Measurements from ENCODE around the gene CFAP221.

Gene CFAP221

GRCh38 chr2:119544075-119544938 lies at the start of gene CFAP221:
TSS of gene CFAP221 (plus strand) at chr2:119544449. CDS start at chr2:119546132, 1,683 bp downstream.
- peak; percentile 75 for DNase-seq

GRCh38 chr2:119495948-119496347 lies 48.3 kb upstream of the CFAP221 start:
- DNase-seq = no peak

- DNase-seq = no peak
These were observed 47.6 kb upstream of the CFAP221 start for GRCh38 chr2:119496682-119497081.

GRCh38 chr2:119508756-119509155 lies 35.5 kb upstream of the CFAP221 start:
- no peak for DNase-seq

GRCh38 chr2:119511989-119512388 lies 32.3 kb upstream of the CFAP221 start:
- no peak for DNase-seq

GRCh38 chr2:119512946-119513345 lies 31.3 kb upstream of the CFAP221 start:
- no peak for DNase-seq

GRCh38 chr2:119513832-119514231 lies 30.4 kb upstream of the CFAP221 start:
- no peak for DNase-seq

GRCh38 chr2:119516121-119516520 lies 28.1 kb upstream of the CFAP221 start:
- DNase-seq = no peak

GRCh38 chr2:119517433-119517832 lies 26.8 kb upstream of the CFAP221 start:
- peak; percentile 39 for DNase-seq

GRCh38 chr2:119518401-119519056 lies 25.7 kb upstream of the CFAP221 start:
- DNase-seq = no peak

GRCh38 chr2:119519057-119519408 lies 25.2 kb upstream of the CFAP221 start:
- DNase-seq = no peak

GRCh38 chr2:119520696-119521432 lies 23.4 kb upstream of the CFAP221 start:
- no peak for DNase-seq

- DNase-seq = no peak
These were observed 22.7 kb upstream of the CFAP221 start for GRCh38 chr2:119521433-119522050.

- DNase-seq = no peak
These were observed 21.6 kb upstream of the CFAP221 start for GRCh38 chr2:119522671-119523070.

GRCh38 chr2:119523383-119523951 lies 20.8 kb upstream of the CFAP221 start:
- no peak for DNase-seq

GRCh38 chr2:119523952-119524694 lies 20.1 kb upstream of the CFAP221 start, which contains the start of gene SCTR:
TSS of gene SCTR (minus strand) at chr2:119524483. CDS start at chr2:119524226, 257 bp downstream.
- no peak for DNase-seq

- DNase-seq = no peak
These were observed 18.6 kb upstream of the CFAP221 start for GRCh38 chr2:119525614-119526013.

- no peak for DNase-seq
These were observed 16.2 kb upstream of the CFAP221 start for GRCh38 chr2:119527999-119528398.

- DNase-seq = no peak
These were observed 13.0 kb upstream of the CFAP221 start for GRCh38 chr2:119531292-119531691.

GRCh38 chr2:119533560-119533959 lies 10.7 kb upstream of the CFAP221 start:
- no peak for DNase-seq

- DNase-seq = no peak
These were observed 8.0 kb upstream of the CFAP221 start for GRCh38 chr2:119536211-119536610.

GRCh38 chr2:119536707-119537106 lies 7.5 kb upstream of the CFAP221 start:
- DNase-seq = no peak
